HCT116 (cell line): Measurements from ENCODE around the gene DYNLL2. TPM values are rescaled to one million over a fixed set of nuclear protein-coding genes. Genes with fewer than 3 reads are reported as not detected.

Source experiments
- ATAC-seq: fragments of 200-7000 bp; cut with Tn5 transposase; 2 replicates; pipeline ENCODE4 v1.9.1; 2020; ENCODE audit warnings: mild to moderate bottlenecking, moderate library complexity
- BruUV-seq: library from RNA; stranded (reverse); fragments of 400-500 nt; replicated peaks from 2 replicates; lab custom pipeline; 2021; lab: Mats Ljungman, UMichigan
- CTCF ChIA-PET: fragments of 300-600 bp; sonication (Branson Sonifier 250); formaldehyde crosslinking; loops from one replicate; lab custom pipeline; 2021; ENCODE audit warnings: antibody characterized with exemption; lab: Charles Lee
- POLR2A ChIA-PET: fragments of 300-600, 350-600 bp; sonication (Branson Sonifier 250); formaldehyde crosslinking; loops from one replicate; lab custom pipeline; 2021; ENCODE audit warnings: antibody characterized with exemption; lab: Charles Lee
- RAD21 ChIA-PET, 2 experiments: fragments of 300-600 bp; sonication (Branson Sonifier 250); formaldehyde crosslinking; loops; one replicate each; lab custom pipeline; 2023; ENCODE audit warnings: low total read pairs in 2 of 2; ENCODE audit not compliant: uncharacterized antibody in 2 of 2, unreplicated experiment in 2 of 2, low non-redundant PET in 1 of 2; lab: Charles Lee
- DNase-seq: peaks from one replicate; pipeline ENCODE4 v3.0.0-alpha.2; 2010; ENCODE audit warnings: low read depth, low spot score
- H2AFZ ChIP-seq: fragments of 200-600 bp; shearing (Covaris generic), sonication (generic); 2 replicates; pipeline ENCODE4 v1.6.1; 2017; ENCODE audit warnings: low read depth, mixed run types, mixed read lengths, antibody characterized with exemption, low read length; ENCODE audit not compliant: poor library complexity, severe bottlenecking
- H3K27ac ChIP-seq: 2 replicates; pipeline ENCODE4 v1.5.1; 2012; ENCODE audit warnings: low read depth, low read length
- H3K27me3 ChIP-seq: fragments of 200-600 bp; sonication (generic); 2 replicates; pipeline ENCODE4 v1.6.1; 2016; ENCODE audit warnings: mixed run types, low read length, mixed read lengths; ENCODE audit not compliant: insufficient read depth
- H3K36me3 ChIP-seq, 2 experiments: fragments of 200-500 bp in 1 of 2; fragments of 200-600 bp in 1 of 2; sonication (Bioruptor generic) in 1 of 2; sonication (generic) in 1 of 2; 2 replicates each; pipeline versions ENCODE4 v1.5.1 to v1.6.1; 2014 to 2016; ENCODE audit warnings: low read length in 2 of 2, inconsistent platforms in 1 of 2, mixed read lengths in 1 of 2, mixed run types in 1 of 2; ENCODE audit not compliant: insufficient read depth in 2 of 2, control insufficient read depth in 1 of 2
- H3K4me1 ChIP-seq, 2 experiments: fragments of 200-600 bp in 1 of 2; sonication (generic) in 1 of 2; 2 replicates each; pipeline versions ENCODE4 v1.5.1 to v1.6.1; 2012 to 2017; ENCODE audit warnings: low read length in 2 of 2, inconsistent platforms in 1 of 2, mild to moderate bottlenecking in 1 of 2, mixed read lengths in 1 of 2, mixed run types in 1 of 2, moderate library complexity in 1 of 2; ENCODE audit not compliant: insufficient read depth in 2 of 2, control insufficient read depth in 1 of 2
- H3K4me2 ChIP-seq: fragments of 200-600 bp; sonication (generic); 2 replicates; pipeline ENCODE4 v1.6.1; 2017; ENCODE audit warnings: mixed run types, low read length, mixed read lengths
- H3K4me3 ChIP-seq, 2 experiments: fragments of 200-600 bp in 1 of 2; sonication (generic) in 1 of 2; replicated peaks in 1 of 2; 2 replicates each; pipeline ENCODE4 v1.5.1; 2011 to 2016; ENCODE audit warnings: low read length in 2 of 2, control low read depth in 1 of 2, low read depth in 1 of 2, mild to moderate bottlenecking in 1 of 2, mixed read lengths in 1 of 2, mixed run types in 1 of 2
- H3K79me2 ChIP-seq: fragments of 200-600 bp; sonication (generic); 2 replicates; pipeline ENCODE4 v1.6.1; 2017; ENCODE audit warnings: mild to moderate bottlenecking, mixed run types, low read length, moderate library complexity, mixed read lengths; ENCODE audit not compliant: insufficient read depth
- H3K9ac ChIP-seq: fragments of 200-600 bp; sonication (generic); 2 replicates; pipeline ENCODE4 v1.6.1; 2016; ENCODE audit warnings: low read length, mixed read lengths
- H3K9me2 ChIP-seq: fragments of 200-600 bp; sonication (generic), shearing (Covaris generic); 2 replicates; pipeline ENCODE4 v1.6.1; 2017; ENCODE audit warnings: mixed run types, mild to moderate bottlenecking, moderate library complexity; ENCODE audit not compliant: insufficient read depth
- H3K9me3 ChIP-seq, 2 experiments: fragments of 200-500 bp in 1 of 2; fragments of 200-600 bp in 1 of 2; sonication (Bioruptor generic) in 1 of 2; sonication (generic) in 1 of 2; 2 replicates each; pipeline ENCODE4 v1.6.1; 2014 to 2017; ENCODE audit warnings: low read length in 2 of 2, mixed read lengths in 2 of 2, inconsistent platforms in 1 of 2, low read depth in 1 of 2, mild to moderate bottlenecking in 1 of 2, mixed run types in 1 of 2, moderate library complexity in 1 of 2; ENCODE audit not compliant: control insufficient read depth in 1 of 2, insufficient read depth in 1 of 2
- H4K20me1 ChIP-seq: fragments of 200-600 bp; sonication (generic), shearing (Covaris generic); 2 replicates; pipeline ENCODE4 v1.6.1; 2017; ENCODE audit warnings: mixed run types, mild to moderate bottlenecking, moderate library complexity; ENCODE audit not compliant: insufficient read depth
- CBX3 ChIP-seq: IDR thresholded peaks from 2 replicates; pipeline ENCODE4 v1.6.1; 2012; ENCODE audit warnings: low read depth
- CEBPB ChIP-seq: IDR thresholded peaks from 2 replicates; pipeline ENCODE4 v1.6.1; 2012; ENCODE audit warnings: low read depth
- EGR1 ChIP-seq: IDR thresholded peaks from 2 replicates; pipeline ENCODE4 v1.6.1; 2012; ENCODE audit warnings: low read depth
- ELF1 ChIP-seq: IDR thresholded peaks from 2 replicates; pipeline ENCODE4 v1.6.1; 2012; ENCODE audit warnings: low read depth, borderline replicate concordance
- FOSL1 ChIP-seq: IDR thresholded peaks from 2 replicates; pipeline ENCODE4 v1.6.1; 2012; ENCODE audit warnings: low read depth
- JUND ChIP-seq: IDR thresholded peaks from 2 replicates; pipeline ENCODE4 v1.6.1; 2012
- POLR2A ChIP-seq: IDR thresholded peaks from 2 replicates; pipeline ENCODE4 v1.7.0; 2011; ENCODE audit warnings: borderline replicate concordance; ENCODE audit not compliant: insufficient read depth, insufficient read length; ENCODE audit errors: extremely low read depth
- POLR2AphosphoS5 ChIP-seq: IDR thresholded peaks from 2 replicates; pipeline ENCODE4 v1.6.1; 2011; ENCODE audit warnings: mild to moderate bottlenecking, low read depth, low read length, moderate library complexity
- SIN3A ChIP-seq: IDR thresholded peaks from 2 replicates; pipeline ENCODE4 v1.6.1; 2012; ENCODE audit warnings: low read depth
- SP1 ChIP-seq: IDR thresholded peaks from 2 replicates; pipeline ENCODE4 v1.6.1; 2012; ENCODE audit warnings: low read depth
- YY1 ChIP-seq: IDR thresholded peaks from 2 replicates; pipeline ENCODE4 v1.6.1; 2011; ENCODE audit warnings: low read length, low read depth, moderate library complexity, mild to moderate bottlenecking; ENCODE audit not compliant: insufficient replicate concordance; ENCODE audit errors: extremely low read depth
- ZFX ChIP-seq: fragments of 450-650 bp; IDR thresholded peaks from 2 replicates; pipeline ENCODE4 v1.6.1; 2017
- intact Hi-C: fragments of 100-400 bp; cut with micrococcal nuclease; formaldehyde crosslinking; loops from 2 replicates; pipeline ENCODE4 v1.10.0; 2022
- total RNA-seq: library from RNA; stranded (reverse); gene quantifications from one replicate; pipeline ENCODE4 v1.2.1, GENCODE V29; 2021; ENCODE audit not compliant: unreplicated experiment
- TF ChIP-seq, protein P1 (sequence below): IDR thresholded peaks from 2 replicates; pipeline ENCODE4 v1.6.1; 2012
- TF ChIP-seq, protein P2 (sequence below): IDR thresholded peaks from 2 replicates; pipeline ENCODE4 v1.6.1; 2012; ENCODE audit warnings: low read depth

DYNLL2 gene
- total RNA-seq, 1 experiment from 2014 or later: 54.9 TPM

DNA sequence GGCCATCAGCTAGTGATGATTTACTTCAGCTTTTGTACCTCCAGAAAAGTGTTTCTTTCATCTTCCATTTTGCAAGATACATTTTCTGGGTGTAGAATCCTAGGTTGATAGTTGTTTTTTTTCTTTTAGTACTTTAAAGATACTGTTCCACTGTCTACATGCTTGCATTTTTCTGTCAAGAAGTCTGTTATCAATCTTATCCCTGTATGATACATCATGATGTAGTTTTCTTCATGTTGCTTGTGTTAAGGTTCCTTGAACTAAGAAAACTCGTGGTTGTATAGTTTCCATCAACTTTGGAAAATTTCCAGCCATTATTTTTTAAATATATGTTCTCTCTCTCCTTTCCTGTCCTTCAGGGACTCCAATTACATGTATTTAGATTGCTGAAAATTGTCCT, 24.1 kb downstream of the DYNLL2 start:
- ChIA-PET RAD21 (no interaction called here), CTCF (no interaction called here)
- Histone ChIP-seq H2AFZ (no peak overlapping the region), H3K27ac (no peak overlapping the region), H3K9me3 (no peaks in the 10 kb centered on the region)
- TF ChIP-seq POLR2AphosphoS5: no peak
- no peak for TF ChIP-seq SIN3A
- no peak for TF ChIP-seq CBX3
- no peak for TF ChIP-seq SP1
- no peak for TF ChIP-seq CEBPB
- no peak for TF ChIP-seq FOSL1
- TF ChIP-seq, protein P1, sequence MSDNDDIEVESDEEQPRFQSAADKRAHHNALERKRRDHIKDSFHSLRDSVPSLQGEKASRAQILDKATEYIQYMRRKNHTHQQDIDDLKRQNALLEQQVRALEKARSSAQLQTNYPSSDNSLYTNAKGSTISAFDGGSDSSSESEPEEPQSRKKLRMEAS: no peak
- no peak for TF ChIP-seq JUND
- no peak for TF ChIP-seq ELF1
- TF ChIP-seq ZFX: no peak
- TF ChIP-seq, protein P2, sequence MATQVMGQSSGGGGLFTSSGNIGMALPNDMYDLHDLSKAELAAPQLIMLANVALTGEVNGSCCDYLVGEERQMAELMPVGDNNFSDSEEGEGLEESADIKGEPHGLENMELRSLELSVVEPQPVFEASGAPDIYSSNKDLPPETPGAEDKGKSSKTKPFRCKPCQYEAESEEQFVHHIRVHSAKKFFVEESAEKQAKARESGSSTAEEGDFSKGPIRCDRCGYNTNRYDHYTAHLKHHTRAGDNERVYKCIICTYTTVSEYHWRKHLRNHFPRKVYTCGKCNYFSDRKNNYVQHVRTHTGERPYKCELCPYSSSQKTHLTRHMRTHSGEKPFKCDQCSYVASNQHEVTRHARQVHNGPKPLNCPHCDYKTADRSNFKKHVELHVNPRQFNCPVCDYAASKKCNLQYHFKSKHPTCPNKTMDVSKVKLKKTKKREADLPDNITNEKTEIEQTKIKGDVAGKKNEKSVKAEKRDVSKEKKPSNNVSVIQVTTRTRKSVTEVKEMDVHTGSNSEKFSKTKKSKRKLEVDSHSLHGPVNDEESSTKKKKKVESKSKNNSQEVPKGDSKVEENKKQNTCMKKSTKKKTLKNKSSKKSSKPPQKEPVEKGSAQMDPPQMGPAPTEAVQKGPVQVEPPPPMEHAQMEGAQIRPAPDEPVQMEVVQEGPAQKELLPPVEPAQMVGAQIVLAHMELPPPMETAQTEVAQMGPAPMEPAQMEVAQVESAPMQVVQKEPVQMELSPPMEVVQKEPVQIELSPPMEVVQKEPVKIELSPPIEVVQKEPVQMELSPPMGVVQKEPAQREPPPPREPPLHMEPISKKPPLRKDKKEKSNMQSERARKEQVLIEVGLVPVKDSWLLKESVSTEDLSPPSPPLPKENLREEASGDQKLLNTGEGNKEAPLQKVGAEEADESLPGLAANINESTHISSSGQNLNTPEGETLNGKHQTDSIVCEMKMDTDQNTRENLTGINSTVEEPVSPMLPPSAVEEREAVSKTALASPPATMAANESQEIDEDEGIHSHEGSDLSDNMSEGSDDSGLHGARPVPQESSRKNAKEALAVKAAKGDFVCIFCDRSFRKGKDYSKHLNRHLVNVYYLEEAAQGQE: no peak
- TF ChIP-seq YY1: no peak
- TF ChIP-seq POLR2A: no peak
- no peak for TF ChIP-seq EGR1
- TF ChIP-seq, all 23 proteins: peak for 0
- Histone ChIP-seq H3K9me2 (no peaks in the 10 kb centered on the region), H3K9ac (no peak overlapping the region), H4K20me1 (no peaks in the 10 kb centered on the region), H3K4me2 (no peak overlapping the region), H3K4me3 (no peak overlapping the region), H3K27me3 (no peaks in the 10 kb centered on the region), H3K79me2 (no peaks in the 10 kb centered on the region), H3K4me1 (no peaks in the 10 kb centered on the region), H3K36me3 (no peaks in the 10 kb centered on the region)
- no peak for DNase-seq
- BruUV-seq: no TSS peak
- POLR2A ChIA-PET: no interaction called here
- intact Hi-C loops: no loop called here
- no peak for ATAC-seq
